Measurements from ENCODE around the gene CARD9.

CARD9 gene

GRCh38 chr9:136344544-136345280, 28.8 kb downstream of the CARD9 start:
- no peak for DNase-seq

GRCh38 chr9:136343884-136344269, 29.6 kb downstream of the CARD9 start:
- no peak for DNase-seq

GRCh38 chr9:136343121-136343883, 30.2 kb downstream of the CARD9 start:
- DNase-seq, result no peak

DNA sequence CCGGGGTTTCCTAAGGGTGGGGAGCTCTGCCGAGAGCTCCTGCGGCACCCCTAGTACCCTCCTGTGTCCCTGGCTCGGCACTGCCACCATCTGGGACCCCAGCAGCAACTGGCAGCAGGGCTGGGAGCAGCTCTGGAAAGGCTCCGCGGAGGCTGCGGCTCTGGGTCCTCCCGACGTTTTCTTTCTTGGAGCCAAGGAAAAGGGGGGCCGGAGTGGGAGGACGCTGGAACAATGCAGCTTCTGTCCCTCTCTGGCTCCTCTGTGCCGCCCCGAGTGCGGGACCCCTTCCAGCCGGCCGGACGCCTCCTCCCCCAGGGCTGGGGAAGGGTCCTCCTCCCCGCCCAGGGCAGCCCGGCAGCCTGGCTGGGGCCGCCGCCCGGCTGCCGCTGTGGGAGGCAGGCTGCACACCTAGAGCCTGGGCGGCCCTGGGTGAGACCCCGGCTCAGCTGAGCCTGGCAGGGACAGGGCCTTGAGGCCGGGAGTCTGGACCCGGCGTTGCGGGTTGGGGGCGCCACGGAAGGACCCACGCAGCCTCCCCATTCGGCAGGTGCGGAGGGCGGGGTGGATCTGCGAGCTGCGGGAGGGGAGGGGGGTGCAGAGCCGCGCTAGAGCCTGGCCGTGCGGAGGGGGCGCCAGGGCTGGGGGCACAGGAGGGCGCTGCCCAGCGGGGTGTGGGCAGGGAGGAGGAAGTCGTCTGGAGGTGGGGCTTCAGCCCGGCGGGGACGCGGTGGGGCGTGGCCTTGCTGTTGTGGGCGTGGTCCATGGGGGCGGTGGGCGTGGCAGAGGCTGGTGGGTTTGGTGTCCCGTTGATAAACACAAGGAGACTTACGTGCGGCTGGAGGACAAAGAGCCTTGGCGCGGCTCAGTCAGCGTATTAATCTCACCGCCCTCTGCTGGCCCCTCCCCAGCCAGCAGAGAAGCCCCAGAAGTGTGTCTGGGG, 31.0 kb downstream of the CARD9 start:
- DNase-seq, result peak; percentile 77 to 89 (median 86)

DNA sequence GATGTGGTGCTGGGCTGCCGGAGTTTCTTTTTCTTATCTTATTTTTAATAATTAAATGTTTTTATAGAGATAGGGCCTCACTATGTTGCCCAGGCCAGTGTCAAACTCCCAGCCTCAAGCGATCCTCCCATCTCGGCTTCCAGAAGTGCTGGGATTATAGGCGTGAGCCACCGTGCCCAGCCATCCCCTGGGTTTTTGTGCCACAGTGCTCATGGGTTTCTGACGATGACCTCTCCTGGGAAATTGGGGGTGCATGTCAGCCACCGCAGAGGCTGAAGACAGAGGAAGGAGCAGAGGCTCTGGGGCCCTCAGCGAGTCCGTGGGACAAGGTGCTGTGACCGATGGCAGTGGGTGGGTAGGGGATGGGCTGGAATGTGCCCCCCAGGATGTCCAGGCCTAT, 31.7 kb downstream of the CARD9 start:
- DNase-seq, result no peak

DNA sequence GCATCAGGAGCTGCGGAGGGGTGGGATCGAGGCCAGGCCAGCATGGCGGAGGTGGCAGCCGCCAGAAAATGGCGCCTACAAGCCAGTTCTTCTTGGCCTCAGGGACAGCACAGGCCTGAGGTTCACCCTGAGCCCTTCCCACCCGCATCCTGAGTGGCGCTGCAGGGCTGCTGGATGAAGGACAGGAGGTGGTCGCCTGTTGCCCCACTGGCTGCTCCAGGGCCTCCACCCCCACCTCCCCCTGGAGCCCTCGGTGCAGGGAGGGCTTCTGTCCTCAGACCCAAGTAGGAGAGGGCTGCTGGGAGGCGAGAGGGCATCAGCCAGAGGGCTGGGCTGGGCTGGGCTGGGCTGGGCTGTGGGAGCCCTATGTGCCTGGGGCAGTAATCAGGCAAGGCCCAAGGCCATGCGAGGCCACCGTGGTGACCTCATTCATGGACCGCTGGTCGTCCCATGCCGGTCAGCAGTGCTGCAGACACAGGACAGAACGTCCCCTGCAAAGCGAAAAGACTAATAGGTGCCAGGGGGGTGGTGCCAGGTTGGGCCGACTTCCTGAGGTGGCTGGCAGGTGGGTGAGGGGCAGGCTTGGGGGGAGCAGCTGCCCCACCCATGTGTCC, 32.3 kb downstream of the CARD9 start:
- DNase-seq, result no peak

- DNase-seq, result no peak
Measured at GRCh38 chr9:136340356-136341041, 33.0 kb downstream of the CARD9 start.

DNA sequence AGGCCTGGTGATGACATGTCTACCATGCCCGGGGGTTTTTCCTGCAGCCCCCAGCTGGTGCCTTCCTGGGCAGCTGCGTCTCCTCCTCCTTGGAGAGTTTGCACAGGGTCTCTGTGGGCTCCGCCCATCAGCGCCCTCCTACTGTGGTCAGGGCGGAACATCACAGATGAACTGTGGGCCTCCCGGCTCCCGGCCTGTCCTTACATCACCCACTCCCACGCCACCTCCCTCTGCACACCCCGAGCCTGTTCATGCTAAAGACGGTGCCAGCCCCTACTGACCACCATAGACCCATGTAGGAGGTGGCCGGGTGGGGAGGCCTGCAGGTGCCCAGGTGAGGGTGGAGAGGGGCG, 33.5 kb downstream of the CARD9 start:
- no peak for DNase-seq

DNA sequence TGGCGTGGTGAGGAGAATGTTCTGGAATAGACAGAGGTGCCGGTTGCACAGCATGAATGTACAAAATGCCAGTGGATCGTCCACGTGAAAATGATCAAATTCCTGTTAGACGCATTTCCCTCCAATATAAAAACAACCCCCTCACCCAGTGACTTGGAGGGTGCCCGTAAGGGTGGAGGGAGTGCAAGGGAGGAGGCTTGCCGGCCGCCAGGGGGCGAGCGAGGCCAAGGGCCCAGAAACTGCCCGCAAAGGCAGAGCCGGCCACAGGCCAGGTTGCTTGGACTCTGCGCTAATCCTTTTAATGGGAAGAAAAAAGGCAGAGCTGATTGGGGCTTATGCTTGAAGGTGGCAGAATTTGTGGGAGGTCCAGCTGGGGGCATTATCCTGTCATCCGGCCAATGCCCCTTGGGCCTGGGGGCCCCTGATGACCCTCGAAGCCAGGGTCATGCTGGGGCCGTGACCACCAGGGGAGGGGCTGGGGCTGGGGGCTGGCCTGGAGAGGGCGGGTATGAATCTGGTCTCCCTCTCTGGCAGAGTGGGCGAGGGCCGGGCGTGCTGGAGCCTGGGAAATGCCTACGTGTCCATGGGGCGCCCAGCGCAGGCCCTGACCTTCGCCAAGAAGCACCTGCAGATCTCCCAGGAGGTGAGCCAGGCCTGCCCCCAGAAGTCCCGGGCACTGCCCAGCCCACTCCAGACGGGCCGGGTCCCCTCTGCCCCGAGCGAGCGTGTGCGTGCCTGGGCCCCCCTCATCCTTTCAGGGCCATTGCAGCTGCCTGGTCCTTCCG, 34.1 kb downstream of the CARD9 start:
- DNase-seq, result peak; percentile 70 to 91 (median 77)

DNA sequence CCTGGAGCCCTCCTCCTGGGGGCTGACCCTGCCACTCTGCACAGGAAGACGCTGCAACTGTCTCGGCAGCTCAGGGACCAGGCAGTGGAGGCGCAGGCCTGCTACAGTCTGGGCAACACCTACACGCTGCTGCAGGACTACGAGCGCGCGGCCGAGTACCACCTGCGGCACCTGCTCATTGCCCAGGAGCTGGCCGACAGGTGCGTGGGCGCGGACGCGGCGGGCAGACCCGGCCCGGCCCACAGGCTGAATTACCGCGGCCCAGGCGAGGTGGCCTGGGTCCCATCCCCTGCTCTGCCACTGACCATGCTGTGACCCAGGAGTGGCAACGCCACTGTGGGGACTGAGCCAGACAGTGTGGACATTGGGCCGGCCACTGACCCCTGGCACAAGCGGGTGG, 35.0 kb downstream of the CARD9 start:
- no peak for DNase-seq

DNA sequence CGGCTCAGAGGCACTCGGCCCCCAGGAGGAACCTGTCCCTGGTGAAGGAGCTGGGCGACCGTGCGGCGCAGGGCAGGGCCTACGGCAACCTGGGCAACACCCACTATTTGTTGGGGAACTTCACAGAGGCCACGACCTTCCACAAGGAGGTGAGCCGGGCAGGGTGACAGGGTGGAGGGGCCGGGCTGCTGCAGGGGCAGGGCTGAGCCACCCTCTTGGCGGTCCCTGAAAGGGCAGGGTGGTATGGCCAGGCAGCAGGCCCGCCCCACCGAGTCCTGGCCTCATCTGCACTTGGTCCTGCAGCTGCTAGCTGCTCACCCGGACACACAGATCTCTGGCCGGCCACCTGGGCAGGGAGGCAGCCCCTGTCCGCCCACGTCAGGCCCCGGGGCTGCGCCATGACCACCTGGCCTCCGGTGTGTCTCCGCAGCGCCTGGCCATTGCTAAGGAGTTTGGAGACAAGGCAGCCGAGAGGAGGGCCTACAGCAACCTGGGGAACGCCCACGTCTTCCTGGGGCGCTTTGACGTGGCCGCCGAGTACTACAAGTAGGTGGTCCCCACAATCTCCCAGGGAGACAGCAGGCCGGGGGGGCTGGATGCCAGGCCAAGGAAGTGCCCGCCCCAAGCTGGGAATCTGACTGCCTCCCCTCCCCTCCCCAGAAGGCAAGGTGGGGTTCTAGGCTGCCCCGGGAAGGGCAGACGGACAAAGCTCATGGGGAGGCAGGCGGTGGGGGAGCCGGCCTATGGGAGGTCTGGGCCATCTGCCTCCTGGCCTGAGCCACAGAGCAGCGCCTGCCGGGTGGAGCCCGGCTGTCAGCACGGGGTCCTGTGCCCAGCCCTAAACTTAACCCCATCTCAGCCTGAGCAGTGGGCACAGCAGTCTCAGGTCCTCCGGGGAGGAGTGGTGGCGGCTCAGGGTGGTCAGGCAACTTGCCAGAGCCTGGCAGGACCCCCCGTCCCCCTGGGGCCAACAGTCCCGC, 35.8 kb downstream of the CARD9 start:
- no peak for DNase-seq

GRCh38 chr9:136336881-136337280, 36.6 kb downstream of the CARD9 start:
- DNase-seq, result no peak

- no peak for DNase-seq
Measured at GRCh38 chr9:136336156-136336870, 37.2 kb downstream of the CARD9 start.

- no peak for DNase-seq
Measured at GRCh38 chr9:136335296-136336155, 37.9 kb downstream of the CARD9 start.

DNA sequence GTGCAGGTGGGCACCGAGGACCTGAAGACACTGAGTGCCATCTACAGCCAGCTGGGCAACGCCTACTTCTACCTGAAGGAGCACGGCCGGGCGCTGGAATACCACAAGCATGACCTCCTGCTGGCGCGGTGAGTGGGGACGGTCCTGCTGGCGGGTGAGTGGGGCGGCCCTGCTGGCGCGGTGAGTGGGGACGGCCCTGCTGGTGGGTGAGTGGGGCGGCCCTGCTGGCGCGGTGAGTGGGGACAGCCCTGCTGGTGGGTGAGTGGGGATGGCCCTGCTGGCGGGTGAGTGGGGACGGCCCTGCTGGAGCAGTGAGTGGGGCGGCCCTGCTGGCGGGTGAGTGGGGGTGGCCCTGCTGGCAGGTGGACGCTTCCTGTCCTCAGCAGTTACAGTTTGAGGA, 38.9 kb downstream of the CARD9 start:
- DNase-seq, result no peak

GRCh38 chr9:136333486-136333885, 40.0 kb downstream of the CARD9 start:
- DNase-seq, result no peak

GRCh38 chr9:136333045-136333444, 40.4 kb downstream of the CARD9 start:
- no peak for DNase-seq

DNA sequence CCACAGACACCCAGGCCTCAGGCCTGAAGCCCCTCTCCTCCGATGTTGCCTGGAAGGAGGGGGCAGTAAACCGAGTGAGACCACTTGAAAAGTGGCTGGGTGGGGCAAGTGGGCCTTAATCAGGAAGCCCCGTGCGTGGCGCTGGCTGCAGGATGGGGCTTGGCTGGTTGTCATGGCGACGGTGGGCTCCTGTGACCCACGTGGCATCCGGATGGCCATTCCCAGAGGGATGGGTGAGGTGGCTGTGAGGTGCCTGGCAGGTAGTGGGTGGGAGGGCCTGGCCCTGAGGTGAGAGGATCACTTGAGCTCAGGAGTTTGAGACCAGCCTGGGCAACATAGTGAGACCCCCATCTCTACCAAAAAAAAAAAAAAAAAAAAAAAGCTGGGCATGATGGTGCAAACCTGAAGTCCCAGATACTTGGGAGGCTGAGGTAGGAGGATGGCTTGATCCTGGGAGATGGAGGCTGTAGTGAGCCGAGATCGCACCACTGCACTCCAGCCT, 40.9 kb downstream of the CARD9 start:
- DNase-seq, result no peak

Measured in suppressor macrophage treated with lipopolysaccharide for 1 hour (primary cell).